K562 (cell line): Measurements from ENCODE around the gene C1orf116. TPM values are rescaled to one million over a fixed set of nuclear protein-coding genes. Genes with fewer than 3 reads are reported as not detected.
A peak's percentile ranks its signal among the peaks of the same experiment; 100 is the strongest.

Experiments used
- CAMTA2 ChIP-seq: fragments of 250-450 bp; sonication (Bioruptor Pico); conservative IDR thresholded peaks from 2 replicates; pipeline ENCODE4 v1.5.1; 2022
- FOXP4 ChIP-seq: sonication (generic); formaldehyde crosslinking; IDR thresholded peaks from 2 replicates; pipeline ENCODE4 v1.8.0; 2022; ENCODE audit warnings: mild to moderate bottlenecking, missing genetic modification reagents, borderline replicate concordance
- KHSRP ChIP-seq: fragments of 450-650 bp; IDR thresholded peaks from 2 replicates; pipeline ENCODE4 v1.6.1; 2017
- LEF1 ChIP-seq: fragments of 450-650 bp; IDR thresholded peaks from 2 replicates; pipeline ENCODE4 v1.6.1; 2016; ENCODE audit warnings: mild to moderate bottlenecking
- NFE2L1 ChIP-seq: fragments of 450-650 bp; IDR thresholded peaks from 2 replicates; pipeline ENCODE4 v1.6.1; 2016; ENCODE audit warnings: missing genetic modification characterization, low read depth, mild to moderate bottlenecking, missing compliant biosample characterization, moderate library complexity, borderline replicate concordance
- PHF21A ChIP-seq: fragments of 450-650 bp; IDR thresholded peaks from 2 replicates; pipeline ENCODE4 v1.6.1; 2017; ENCODE audit warnings: low read depth, borderline replicate concordance
- SMAD3 ChIP-seq: fragments of 450-650 bp; formaldehyde crosslinking; conservative IDR thresholded peaks from 2 replicates; pipeline ENCODE4 v1.4.0; 2020; ENCODE audit warnings: mild to moderate bottlenecking
- SMC3 ChIP-seq: conservative IDR thresholded peaks from 2 replicates; pipeline ENCODE4 v1.6.1; 2011; ENCODE audit warnings: low read depth, low read length, improper control_type of control experiment; ENCODE audit not compliant: insufficient read depth
- SP1 ChIP-seq: sonication (generic); formaldehyde crosslinking; IDR thresholded peaks from 2 replicates; pipeline ENCODE4 v1.8.1; 2022; ENCODE audit warnings: mild to moderate bottlenecking, missing genetic modification reagents
- SRSF3 ChIP-seq: fragments of 200-400 bp; formaldehyde crosslinking; IDR thresholded peaks from 2 replicates; pipeline ENCODE4 v1.6.1; 2016; ENCODE audit warnings: mild to moderate bottlenecking, low read length, moderate library complexity; ENCODE audit not compliant: insufficient read depth
- STAG1 ChIP-seq: sonication (generic); formaldehyde crosslinking; IDR thresholded peaks from 2 replicates; pipeline ENCODE4 v1.5.0; 2020; ENCODE audit warnings: missing genetic modification reagents, borderline replicate concordance
- SUPT5H ChIP-seq: fragments of 450-650 bp; IDR thresholded peaks from 2 replicates; pipeline ENCODE4 v1.6.1; 2016
- TBP ChIP-seq: optimal IDR thresholded peaks from 2 replicates; pipeline ENCODE3; 2011; ENCODE audit warnings: low read depth, low read length, improper control_type of control experiment
- TCF3 ChIP-seq: sonication (generic); formaldehyde crosslinking; IDR thresholded peaks from 2 replicates; pipeline ENCODE4 v1.4.0; 2020; ENCODE audit warnings: mild to moderate bottlenecking, missing genetic modification reagents
- ZNF24 ChIP-seq: fragments of 450-650 bp; IDR thresholded peaks from 2 replicates; pipeline ENCODE4 v1.6.1; 2016
- ZNF277 ChIP-seq: fragments of 250-450 bp; sonication (Bioruptor Pico); IDR thresholded peaks from 2 replicates; pipeline ENCODE4 v1.8.0; 2022; ENCODE audit warnings: inconsistent platforms, mild to moderate bottlenecking, moderate library complexity, borderline replicate concordance
- ZNF41 ChIP-seq: fragments of 250-450 bp; sonication (Bioruptor Pico); conservative IDR thresholded peaks from 2 replicates; pipeline ENCODE4 v1.4.0; 2020; ENCODE audit warnings: mild to moderate bottlenecking
- ZNF57 ChIP-seq: fragments of 450-650 bp; formaldehyde crosslinking; IDR thresholded peaks from 2 replicates; pipeline ENCODE4 v1.4.0; 2020; ENCODE audit warnings: mild to moderate bottlenecking, moderate library complexity
- ZNF780A ChIP-seq: fragments of 250-450 bp; sonication (Bioruptor Pico); IDR thresholded peaks from 2 replicates; pipeline ENCODE4 v1.5.0; 2021; ENCODE audit warnings: mild to moderate bottlenecking
- polyA plus RNA-seq, 8 experiments: library from polyadenylated mRNA; depleted of rRNA in 4 of 8; stranded (reverse) in 5 of 8; unstranded in 3 of 8; fragments of >200 nt; fragmentation: Nextera tagmentation in 2 of 8; fragmentation: Illumina TruSeq in 1 of 8; extraction: Ambion mirVana in 2 of 8; extraction: Trizol in 1 of 8; gene quantifications; 2 replicates each; pipeline versions ENCODE4 v1.2.1 to v1.2.3, GENCODE V29; 2011 to 2014; ENCODE audit warnings: inconsistent platforms in 1 of 8, missing spikeins in 1 of 8
- total RNA-seq, 7 experiments: library from RNA; depleted of rRNA in 6 of 7; stranded (reverse); fragments of >200 nt in 6 of 7; fragmentation: Illumina TruSeq in 2 of 7; extraction: Trizol in 2 of 7; gene quantifications; 2 replicates each; pipeline versions ENCODE4 v1.2.1 to v1.2.3, GENCODE V29; 2011 to 2021; ENCODE audit warnings: low replicate concordance in 1 of 7
- TF ChIP-seq, protein P1 (sequence below), 3 experiments: IDR thresholded peaks in 2 of 3; conservative IDR thresholded peaks in 1 of 3; 2 replicates each; pipeline ENCODE4 v1.5.1; 2011 to 2012; ENCODE audit warnings: low read length in 3 of 3, mild to moderate bottlenecking in 3 of 3, control low read depth in 2 of 3, improper control_type of control experiment in 1 of 3, inconsistent platforms in 1 of 3, low read depth in 1 of 3, mixed read lengths in 1 of 3, moderate library complexity in 1 of 3; ENCODE audit not compliant: insufficient read depth in 2 of 3
- TF ChIP-seq, protein P2 (sequence below): conservative IDR thresholded peaks from 2 replicates; pipeline ENCODE4 v1.6.1; 2011; ENCODE audit warnings: low read depth, mild to moderate bottlenecking, low read length; ENCODE audit not compliant: control insufficient read depth
- TF ChIP-seq, protein P3 (sequence below): fragments of 450-650 bp; formaldehyde crosslinking; IDR thresholded peaks from 2 replicates; pipeline ENCODE4 v1.4.0; 2020; ENCODE audit warnings: mild to moderate bottlenecking, moderate library complexity

Gene C1orf116
- total and polyA plus RNA-seq, 9 of the 15 experiments (the other 6 are each of a cell fraction or from before 2014, with no cell fraction given), result 0.62 to 3.0 (median 0.95) TPM

GRCh38 chr1:206982216-206982615 lies 50.3 kb downstream of the C1orf116 start (continued):
- TF ChIP-seq ZNF277, result no peak
- 0 out of 2 replicates have a peak, but pooled peaks have one; percentile 29 for TF ChIP-seq ZNF24
- TF ChIP-seq SMAD3 (CRISPR knock-in tag), result no peak
- TF ChIP-seq STAG1 (CRISPR knock-in tag), result peak; percentile 55; the same call in 1 of the 2 replicates
- TF ChIP-seq, protein P1, sequence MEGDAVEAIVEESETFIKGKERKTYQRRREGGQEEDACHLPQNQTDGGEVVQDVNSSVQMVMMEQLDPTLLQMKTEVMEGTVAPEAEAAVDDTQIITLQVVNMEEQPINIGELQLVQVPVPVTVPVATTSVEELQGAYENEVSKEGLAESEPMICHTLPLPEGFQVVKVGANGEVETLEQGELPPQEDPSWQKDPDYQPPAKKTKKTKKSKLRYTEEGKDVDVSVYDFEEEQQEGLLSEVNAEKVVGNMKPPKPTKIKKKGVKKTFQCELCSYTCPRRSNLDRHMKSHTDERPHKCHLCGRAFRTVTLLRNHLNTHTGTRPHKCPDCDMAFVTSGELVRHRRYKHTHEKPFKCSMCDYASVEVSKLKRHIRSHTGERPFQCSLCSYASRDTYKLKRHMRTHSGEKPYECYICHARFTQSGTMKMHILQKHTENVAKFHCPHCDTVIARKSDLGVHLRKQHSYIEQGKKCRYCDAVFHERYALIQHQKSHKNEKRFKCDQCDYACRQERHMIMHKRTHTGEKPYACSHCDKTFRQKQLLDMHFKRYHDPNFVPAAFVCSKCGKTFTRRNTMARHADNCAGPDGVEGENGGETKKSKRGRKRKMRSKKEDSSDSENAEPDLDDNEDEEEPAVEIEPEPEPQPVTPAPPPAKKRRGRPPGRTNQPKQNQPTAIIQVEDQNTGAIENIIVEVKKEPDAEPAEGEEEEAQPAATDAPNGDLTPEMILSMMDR (IDR thresholded peaks at IDR 0.05 in 2 of 3, conservative IDR thresholded peaks at IDR 0.05 in 1 of 3; ENCODE audit: insufficient read depth in 2 of 3, low read depth in 1 of 3, low read length in 3 of 3), result peak; percentile 87 to 90 (median 88)
- no peak for TF ChIP-seq KHSRP
- TF ChIP-seq, protein P2, sequence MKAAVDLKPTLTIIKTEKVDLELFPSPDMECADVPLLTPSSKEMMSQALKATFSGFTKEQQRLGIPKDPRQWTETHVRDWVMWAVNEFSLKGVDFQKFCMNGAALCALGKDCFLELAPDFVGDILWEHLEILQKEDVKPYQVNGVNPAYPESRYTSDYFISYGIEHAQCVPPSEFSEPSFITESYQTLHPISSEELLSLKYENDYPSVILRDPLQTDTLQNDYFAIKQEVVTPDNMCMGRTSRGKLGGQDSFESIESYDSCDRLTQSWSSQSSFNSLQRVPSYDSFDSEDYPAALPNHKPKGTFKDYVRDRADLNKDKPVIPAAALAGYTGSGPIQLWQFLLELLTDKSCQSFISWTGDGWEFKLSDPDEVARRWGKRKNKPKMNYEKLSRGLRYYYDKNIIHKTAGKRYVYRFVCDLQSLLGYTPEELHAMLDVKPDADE, result no peak
- TF ChIP-seq, protein P3, sequence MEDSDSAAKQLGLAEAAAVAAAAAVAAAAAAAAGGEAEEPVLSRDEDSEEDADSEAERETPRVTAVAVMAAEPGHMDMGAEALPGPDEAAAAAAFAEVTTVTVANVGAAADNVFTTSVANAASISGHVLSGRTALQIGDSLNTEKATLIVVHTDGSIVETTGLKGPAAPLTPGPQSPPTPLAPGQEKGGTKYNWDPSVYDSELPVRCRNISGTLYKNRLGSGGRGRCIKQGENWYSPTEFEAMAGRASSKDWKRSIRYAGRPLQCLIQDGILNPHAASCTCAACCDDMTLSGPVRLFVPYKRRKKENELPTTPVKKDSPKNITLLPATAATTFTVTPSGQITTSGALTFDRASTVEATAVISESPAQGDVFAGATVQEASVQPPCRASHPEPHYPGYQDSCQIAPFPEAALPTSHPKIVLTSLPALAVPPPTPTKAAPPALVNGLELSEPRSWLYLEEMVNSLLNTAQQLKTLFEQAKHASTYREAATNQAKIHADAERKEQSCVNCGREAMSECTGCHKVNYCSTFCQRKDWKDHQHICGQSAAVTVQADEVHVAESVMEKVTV (CRISPR knock-in tag), result peak; percentile 86
- 0 out of 2 replicates have a peak, but pooled peaks have one; percentile 11 for TF ChIP-seq TCF3
- TF ChIP-seq ZNF57 (CRISPR knock-in tag), result no peak
- TF ChIP-seq ZNF780A (CRISPR knock-in tag), result no peak
- TF ChIP-seq TBP, result no peak
- TF ChIP-seq SMC3, result peak; percentile 81
- no peak for TF ChIP-seq SP1 (CRISPR knock-in tag)
- peak; percentile 96 for TF ChIP-seq PHF21A
- no peak for TF ChIP-seq ZNF41 (CRISPR knock-in tag)
- TF ChIP-seq SUPT5H, result no peak
- TF ChIP-seq FOXP4, result no peak
- no peak for TF ChIP-seq LEF1
- TF ChIP-seq SRSF3, result no peak
- no peak for TF ChIP-seq NFE2L1 (tag)
- no peak for TF ChIP-seq CAMTA2 (CRISPR knock-in tag)
